Hepatic stellate cell (primary cell): ENCODE measurements around the gene COMMD6.

Source experiments
- DNase-seq: peaks from one replicate; pipeline ENCODE4 v3.0.0; 2011; ENCODE audit warnings: low spot score

Gene COMMD6

GRCh38 chr13:75521956-75522355 lies 15.7 kb downstream of the COMMD6 start:
- no peak for DNase-seq

DNA sequence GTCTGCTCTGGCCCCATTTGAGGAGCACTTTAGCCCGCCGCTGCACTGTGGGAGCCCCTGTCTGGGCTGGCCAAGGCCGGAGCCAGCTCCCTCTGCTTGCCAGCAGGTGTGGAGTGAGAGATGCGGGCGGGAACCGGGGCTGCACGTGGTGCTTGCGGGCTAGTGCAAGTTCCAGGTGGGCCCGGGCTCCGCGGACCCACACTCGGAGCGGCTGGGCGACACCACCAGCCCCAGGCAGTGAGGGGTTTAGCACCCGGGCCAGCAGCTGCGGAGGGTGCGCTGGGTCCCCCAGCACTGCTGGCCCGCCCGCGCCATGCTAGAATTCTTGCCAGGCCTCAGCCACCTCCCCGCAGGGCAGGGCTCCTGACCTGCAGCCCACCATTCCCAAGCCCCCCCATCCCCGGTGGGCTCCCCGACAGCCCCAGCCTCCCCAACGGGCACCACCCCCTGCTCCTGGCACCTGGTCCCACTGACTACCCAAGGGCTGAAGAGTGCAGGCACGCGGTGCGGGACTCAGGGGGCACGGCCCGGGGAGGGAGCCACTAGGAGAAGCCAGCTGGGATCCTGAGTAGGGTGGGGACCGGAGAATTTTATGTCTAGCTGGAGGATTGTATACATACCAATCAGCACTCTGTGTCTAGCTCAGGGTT lies 19.1 kb downstream of the COMMD6 start:
- no peak for DNase-seq

DNA sequence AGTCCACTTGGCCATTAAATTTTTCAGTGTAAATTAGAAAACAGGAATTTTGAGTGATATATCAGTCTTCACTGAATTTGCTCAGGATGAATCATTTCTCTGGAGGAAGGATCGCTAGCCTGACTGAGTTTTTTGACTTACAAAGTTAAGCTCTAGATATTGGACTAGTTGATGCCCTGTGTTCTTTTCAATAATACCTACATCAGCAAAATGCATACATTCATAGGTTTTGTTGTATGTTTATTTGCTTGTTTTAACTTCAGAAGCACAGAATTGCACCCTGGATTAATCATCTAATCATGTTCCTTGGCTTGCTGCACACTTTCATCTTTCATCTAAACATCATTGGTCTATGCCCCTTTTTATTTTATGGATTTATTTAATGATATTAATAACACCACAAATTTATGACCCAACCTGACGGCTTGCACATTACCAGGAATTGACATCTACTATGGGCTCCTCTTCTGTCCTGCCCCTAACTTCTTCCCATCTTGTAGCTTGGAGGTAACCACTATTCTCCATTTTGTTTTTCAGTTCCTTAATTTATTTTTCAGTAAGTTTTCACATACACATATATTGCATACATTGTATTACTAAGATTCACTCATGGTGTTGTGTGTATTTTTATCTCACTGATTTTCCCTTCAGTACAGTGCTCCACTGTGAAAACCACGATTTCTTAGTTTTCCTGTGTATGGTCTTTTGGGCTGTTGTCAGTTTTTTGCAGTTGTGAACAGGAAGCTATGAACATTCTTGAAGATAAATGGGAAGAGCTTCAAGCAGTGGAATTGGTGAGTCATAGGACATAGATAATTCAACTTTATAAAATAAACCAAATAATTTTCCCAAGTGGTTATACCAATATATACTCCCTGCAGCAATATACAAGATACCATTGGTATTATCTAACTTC lies 23.3 kb downstream of the COMMD6 start:
- DNase-seq: no peak

DNA sequence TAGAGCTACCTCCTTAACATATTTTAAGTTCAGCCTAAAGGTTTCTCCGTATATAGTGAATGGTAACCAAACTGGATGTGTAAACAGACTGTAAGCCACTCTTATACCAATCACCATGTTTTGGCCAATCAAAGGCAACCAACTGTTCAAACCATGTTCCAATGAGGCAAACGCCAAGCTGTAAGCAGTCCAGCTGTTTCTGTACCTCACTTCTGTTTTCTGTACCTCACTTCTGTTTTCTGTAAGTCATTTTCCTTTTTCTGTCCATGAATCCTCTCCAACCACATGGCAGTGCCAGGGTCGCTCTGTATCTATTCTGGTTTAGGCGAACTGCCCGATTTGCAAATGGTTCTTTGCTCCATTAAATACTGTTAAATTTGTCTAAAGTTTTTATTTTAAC lies 24.4 kb downstream of the COMMD6 start:
- DNase-seq: no peak

- no peak for DNase-seq
Observed at GRCh38 chr13:75512253-75512652, 25.4 kb downstream of the COMMD6 start.

DNA sequence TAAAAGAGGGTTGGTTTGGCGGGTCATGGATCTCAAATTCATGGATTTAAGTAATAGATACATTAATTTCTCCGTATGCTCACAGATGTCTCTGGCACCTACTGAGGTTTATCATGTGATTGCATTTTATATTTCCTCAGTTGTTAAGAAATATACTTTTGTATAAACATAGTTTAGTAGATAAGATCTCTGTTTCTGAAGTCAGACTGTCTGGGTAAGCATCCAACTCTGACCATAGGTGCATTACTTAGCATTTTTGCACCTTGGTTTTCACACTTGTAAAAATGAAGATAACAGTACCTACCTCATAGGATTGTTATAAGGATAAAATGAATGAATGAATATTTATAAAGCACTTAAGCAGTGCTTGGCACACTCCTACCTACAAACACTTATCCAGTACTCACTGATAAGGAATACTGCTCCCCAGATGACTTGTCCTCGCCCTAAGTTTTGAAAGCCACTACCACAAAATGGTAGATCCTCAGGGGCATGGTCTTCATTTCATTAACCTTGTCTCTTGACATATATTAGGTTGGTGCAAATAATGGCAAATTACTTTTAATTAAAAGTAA lies 26.5 kb downstream of the COMMD6 start:
- DNase-seq: no peak

GRCh38 chr13:75508002-75508548 lies 29.6 kb downstream of the COMMD6 start:
- no peak for DNase-seq

DNA sequence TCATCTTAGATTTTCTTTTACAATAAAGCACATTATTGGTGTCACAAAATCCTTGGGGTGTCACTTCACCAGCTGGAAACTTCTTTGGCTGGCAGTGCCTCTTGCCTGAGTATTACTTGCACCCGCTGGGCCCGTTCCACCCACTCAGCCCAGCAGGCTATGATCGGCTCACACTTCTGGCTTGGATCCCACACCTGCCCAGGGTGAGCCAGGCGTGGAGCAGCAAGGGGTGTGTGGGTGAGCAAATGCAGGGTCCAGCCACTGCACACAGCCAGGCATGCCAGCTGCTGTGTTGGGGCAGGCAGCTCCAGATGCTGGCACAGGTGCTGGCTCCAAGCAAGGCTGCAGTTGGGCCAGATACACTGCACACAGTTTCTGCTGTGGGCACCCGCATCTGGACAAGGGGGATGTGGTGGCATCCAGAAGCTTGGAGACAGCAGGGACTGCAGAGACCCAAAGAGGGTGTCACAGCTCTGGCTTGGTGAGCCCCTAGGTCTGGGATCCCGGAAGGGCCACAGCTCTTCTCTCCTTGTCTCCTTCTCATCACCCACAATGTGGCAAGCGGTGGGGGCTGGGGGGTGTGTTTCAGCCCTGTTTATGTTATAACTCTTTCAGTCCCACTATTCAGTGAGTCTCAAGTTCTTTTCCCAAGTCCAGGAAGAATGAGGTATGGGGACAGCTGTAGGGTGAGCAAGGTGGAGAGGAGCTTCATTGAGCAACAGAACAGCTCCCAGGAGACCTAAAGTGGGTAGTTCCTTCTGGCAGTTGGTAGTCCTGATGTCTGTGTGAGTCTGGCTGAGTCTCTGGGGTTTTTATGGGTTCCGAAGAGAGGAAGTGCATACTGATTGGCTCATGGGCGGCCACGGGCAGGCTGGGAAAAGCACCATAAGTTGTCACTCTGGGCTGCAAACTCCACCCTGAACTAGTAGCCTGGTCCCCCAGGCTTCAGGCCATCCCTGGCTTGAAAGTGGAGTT lies 30.3 kb downstream of the COMMD6 start:
- DNase-seq: no peak

DNA sequence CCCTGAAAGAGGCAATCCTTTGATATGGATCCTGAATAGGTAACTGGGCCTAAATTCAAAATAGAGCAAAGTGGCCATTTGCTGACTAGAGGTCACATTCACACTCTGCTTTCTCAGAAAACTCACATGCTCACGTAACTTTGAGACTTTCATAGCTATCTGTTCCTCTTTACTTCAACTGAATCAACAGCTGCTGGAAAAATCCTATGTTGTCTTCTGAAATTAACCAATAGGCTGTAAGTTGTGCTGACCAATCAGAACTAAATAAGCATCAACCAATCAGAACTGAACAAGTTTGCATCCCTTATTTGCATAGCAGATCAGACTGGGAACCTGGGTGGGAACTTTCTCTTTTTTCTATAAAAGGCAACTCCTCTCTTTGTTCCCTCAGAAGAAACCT lies 31.6 kb downstream of the COMMD6 start:
- no peak for DNase-seq

DNA sequence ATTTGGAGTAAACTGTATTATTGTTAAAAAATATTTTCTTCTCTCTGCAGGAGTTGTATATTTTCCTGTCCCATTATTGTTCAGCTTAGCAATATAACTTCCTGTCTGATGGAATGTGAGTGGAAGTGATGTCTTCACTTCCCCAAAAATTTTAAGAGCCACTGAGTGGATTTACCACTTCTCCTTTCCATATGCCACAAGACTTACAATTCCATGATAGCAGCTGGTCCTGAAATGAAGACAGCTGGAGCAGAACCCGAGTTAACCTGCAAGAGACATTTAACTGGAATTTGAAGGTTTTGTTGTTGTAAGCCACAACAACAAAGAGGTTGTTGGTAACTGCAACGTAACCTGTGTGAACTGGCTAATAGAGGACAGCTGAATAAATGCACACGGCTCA lies 32.3 kb downstream of the COMMD6 start:
- DNase-seq: no peak

GRCh38 chr13:75495938-75496337 lies 41.7 kb downstream of the COMMD6 start:
- DNase-seq: no peak

DNA sequence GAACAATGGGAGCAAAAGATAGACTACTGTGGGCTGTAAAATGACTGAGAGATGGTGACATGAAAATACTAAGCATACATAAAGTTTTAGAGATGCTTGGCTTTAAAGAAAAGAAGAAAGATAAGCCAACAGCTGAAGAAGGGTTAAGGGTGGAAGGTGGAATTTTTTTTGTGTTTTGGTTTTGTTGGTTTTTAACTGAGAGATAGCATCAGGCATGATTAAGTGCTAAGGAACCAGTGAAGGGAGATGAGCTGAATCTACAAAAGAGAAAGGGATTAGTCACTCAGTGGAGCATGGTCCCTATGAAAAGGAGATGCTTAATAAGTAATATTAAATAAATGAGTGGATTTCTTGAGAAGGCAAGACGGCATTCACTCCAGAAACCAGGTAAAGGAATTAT lies 43.1 kb downstream of the COMMD6 start:
- no peak for DNase-seq

DNA sequence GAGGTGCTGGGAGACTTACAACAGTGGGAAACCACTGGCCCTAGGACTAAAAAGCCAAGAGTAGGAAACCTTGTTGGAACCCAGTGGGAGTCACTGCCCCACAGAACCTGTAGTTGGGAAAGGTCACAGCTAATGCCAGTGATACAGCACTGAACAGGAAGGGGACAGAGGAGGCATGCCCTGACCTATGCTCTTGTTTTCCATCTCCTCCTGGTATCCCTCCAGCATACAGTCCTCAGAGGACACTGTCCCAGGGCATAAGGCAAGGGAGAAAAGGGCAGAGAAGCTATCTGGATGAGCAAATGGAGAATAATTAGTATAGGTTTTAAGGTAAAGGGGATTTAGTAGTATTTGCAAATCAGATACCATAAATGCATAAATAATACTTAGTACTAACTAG lies 44.5 kb downstream of the COMMD6 start:
- no peak for DNase-seq

DNA sequence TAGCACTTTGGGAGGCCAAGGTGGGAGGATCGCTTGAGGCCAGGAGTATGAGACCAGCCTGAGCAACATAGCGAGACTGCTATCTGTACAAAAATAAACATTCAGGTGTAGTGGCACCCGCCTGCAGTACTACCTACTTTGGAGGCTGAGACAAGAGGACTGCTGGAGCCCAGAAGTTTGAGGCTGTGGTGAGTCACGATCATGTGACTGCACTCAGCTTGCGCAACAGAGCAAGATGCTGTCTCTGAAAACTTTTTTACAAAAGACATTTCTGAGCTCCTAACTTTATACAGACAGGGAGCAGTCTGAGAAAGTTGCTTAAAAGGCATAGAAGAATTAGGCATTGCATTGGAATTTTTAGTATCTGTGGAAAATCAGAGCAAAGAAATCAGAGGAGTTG lies 45.3 kb downstream of the COMMD6 start:
- DNase-seq: no peak

DNA sequence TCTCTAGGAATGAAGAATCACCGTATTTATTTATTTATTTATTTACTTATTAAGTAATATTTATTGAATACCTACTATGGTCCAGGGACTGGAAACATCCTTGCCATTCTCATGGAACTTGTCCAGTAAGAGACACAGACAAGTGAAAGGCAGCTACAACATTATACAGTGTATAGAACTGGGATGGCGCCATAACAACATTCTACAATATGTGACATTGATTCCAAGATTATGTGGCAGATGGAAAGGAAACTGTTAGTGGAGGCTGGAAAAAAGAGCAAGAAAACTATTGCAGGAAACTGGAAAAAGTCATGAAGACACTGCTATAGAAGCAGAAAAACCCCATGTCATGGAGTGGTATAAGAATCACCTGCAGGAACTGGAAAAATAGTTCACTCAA lies 46.3 kb downstream of the COMMD6 start:
- DNase-seq: no peak

- no peak for DNase-seq
Observed at GRCh38 chr13:75489502-75490263, 48.0 kb downstream of the COMMD6 start.

GRCh38 chr13:75486146-75487062 lies 51.2 kb downstream of the COMMD6 start:
- DNase-seq: no peak

DNA sequence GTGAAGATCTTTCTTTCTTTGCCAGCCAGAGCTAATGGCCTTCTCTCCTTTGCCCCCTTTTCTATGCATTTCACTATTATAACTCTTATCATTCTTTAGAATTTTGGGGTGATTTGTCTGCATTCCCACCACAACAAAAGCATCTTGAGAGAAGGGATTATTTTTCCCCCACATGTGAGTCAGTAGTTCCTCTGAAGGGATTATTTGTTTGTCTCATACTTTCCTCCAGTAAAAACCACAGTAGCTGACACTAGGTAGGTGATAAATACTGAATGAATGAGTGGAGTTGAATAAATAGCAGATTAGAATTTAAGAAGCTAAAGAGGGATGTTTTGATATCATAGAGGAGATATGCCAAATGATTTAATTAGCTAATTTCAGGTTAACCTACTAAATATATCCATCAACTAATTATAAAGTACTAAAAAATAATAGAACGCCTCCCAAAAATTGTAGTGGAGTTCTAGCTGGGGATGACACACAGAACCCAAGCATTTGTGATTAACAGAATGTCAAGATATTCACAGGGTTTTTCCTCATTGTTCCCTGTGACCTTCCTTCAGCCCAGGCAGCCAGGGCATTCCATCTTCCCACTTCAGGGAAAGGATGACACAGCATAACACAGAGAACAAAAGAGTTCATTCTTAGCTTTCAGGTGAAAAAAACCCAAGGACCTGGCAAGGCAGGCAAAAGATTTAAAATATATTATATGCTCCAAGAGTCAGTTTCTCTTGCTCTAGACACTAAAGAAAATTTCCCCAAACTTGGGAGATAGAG lies 52.2 kb downstream of the COMMD6 start:
- no peak for DNase-seq

DNA sequence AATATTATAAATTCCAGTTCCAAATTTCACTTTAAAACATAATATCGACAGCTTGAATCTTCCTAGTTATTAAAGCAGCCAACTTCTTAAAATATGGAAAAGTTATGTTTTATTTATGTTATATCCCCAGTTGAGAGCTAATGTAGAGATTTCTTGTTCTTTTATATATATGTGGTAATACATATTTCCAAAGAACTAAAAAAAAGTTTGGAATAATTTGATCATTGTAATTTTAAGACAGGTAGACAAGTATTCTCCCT lies 54.9 kb downstream of the COMMD6 start:
- no peak for DNase-seq
